Stomach (tissue), 4 donors: ENCODE results near the gene CDH23.

ENCODE experiments used
- EP300 ChIP-seq: sonication (generic); formaldehyde crosslinking; IDR thresholded peaks from one replicate; pipeline ENCODE4 v1.6.1; 2017; ENCODE audit warnings: antibody characterized with exemption
- POLR2A ChIP-seq, 4 donors: fragments of 450-650 bp; IDR thresholded peaks; one replicate each; pipeline ENCODE4 v1.6.1; 2016; ENCODE audit warnings: antibody characterized with exemption in 4 of 4, control low read depth in 2 of 4, mild to moderate bottlenecking in 1 of 4, moderate library complexity in 1 of 4
- POLR2AphosphoS5 ChIP-seq, 3 donors: sonication (generic); formaldehyde crosslinking; IDR thresholded peaks; one replicate each; pipeline ENCODE4 v1.6.1; 2016; ENCODE audit warnings: antibody characterized with exemption in 3 of 3
- TF ChIP-seq, protein P1 (sequence below), 7 experiments: fragments of 450-650 bp in 4 of 7; fragments of 200-600 bp in 3 of 7; sonication (generic) in 3 of 7; IDR thresholded peaks; one replicate each; pipeline ENCODE4 v1.5.1; 2016 to 2019; ENCODE audit warnings: antibody characterized with exemption in 7 of 7, control low read depth in 2 of 7, mild to moderate bottlenecking in 1 of 7

DNA sequence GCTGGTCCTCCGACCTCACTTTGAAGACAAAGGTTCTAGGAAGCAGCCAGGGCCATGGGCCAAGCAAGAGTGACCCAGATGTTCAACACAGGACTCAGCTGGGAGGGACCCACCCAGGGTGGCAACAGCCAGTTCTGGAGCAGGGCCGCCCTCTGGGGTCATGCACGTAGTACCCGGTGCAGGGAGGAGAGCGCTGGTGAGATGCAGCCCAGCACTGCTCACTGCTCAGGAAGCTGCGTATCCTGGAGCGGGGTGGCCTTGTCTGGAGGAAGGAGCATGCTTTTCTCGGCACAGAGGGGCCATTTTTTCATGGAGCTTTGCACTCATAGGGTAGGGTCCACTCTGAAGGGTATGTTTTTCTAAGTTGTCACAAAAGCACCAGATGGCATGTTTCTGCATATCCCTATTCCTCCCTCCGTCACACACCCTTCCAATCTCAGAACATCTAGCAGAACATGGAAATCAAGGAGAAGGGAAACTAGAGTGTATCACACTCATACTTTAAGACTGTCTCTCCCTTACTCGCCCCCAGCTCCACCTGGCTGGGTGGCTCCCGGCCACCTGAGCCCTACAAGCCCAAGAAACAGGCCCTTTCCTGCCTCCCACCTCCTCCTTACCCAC, 132.6 kb downstream of the CDH23 start:
- TF ChIP-seq, protein P1, sequence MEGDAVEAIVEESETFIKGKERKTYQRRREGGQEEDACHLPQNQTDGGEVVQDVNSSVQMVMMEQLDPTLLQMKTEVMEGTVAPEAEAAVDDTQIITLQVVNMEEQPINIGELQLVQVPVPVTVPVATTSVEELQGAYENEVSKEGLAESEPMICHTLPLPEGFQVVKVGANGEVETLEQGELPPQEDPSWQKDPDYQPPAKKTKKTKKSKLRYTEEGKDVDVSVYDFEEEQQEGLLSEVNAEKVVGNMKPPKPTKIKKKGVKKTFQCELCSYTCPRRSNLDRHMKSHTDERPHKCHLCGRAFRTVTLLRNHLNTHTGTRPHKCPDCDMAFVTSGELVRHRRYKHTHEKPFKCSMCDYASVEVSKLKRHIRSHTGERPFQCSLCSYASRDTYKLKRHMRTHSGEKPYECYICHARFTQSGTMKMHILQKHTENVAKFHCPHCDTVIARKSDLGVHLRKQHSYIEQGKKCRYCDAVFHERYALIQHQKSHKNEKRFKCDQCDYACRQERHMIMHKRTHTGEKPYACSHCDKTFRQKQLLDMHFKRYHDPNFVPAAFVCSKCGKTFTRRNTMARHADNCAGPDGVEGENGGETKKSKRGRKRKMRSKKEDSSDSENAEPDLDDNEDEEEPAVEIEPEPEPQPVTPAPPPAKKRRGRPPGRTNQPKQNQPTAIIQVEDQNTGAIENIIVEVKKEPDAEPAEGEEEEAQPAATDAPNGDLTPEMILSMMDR (IDR thresholded peaks at IDR 0.05), result no peak
- no peak for TF ChIP-seq POLR2A (IDR thresholded peaks at IDR 0.05)
- TF ChIP-seq EP300, result no peak
- TF ChIP-seq POLR2AphosphoS5 (IDR thresholded peaks at IDR 0.05), result no peak
